HG03103 (cell line): ENCODE data around the gene SYT1.

Experiments
- ATAC-seq: cut with Tn5 transposase; IDR thresholded peaks from one replicate; pipeline ENCODE4 v1.9.1; 2021; ENCODE audit warnings: low read depth; ENCODE audit not compliant: unreplicated experiment

SYT1 gene

DNA sequence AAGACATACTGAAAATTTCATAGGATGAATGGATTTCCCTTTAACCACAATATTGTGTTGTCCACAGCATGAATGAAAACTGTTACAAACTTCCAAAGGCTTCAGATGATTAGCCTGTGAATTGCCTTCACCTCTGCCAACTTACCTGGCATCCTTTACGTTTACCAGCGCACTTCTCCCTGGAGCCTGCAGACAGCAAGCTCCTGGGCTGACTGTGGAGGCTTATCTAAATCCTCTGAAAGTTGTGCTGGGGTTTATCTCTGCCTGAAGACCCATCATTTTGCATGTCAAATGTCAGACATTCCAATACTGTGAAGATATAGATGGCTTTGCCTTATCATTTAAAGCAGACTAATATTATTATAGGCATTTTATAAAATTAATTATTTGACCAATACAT is 403.0 kb downstream of the SYT1 start:
- no peak for ATAC-seq

DNA sequence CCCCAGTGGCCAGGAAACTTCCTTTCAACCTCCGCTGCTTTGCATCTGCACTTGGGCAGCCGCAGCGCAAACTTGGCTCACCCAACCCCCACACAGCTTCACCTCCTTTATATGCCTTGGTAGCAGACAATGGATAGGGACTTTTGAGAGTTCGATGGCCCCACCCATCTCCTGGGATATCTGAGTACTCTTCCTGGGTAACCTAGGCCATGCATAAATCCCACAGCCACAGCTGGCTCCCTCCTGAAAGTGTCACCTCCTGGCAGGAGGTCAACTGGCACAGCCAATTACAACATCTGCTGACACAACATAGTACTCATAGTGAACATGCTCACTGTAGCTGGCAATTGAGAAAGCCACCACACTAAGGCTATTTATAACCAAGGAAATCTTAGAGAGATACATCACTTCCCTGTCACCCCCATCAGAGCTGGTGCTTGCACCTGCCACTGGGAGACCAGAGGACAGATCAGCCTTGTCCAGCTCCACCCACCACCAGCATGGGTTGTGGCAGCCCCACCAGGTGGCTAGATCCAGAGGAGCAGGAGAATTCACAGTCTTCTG is 410.0 kb downstream of the SYT1 start:
- no peak for ATAC-seq

DNA sequence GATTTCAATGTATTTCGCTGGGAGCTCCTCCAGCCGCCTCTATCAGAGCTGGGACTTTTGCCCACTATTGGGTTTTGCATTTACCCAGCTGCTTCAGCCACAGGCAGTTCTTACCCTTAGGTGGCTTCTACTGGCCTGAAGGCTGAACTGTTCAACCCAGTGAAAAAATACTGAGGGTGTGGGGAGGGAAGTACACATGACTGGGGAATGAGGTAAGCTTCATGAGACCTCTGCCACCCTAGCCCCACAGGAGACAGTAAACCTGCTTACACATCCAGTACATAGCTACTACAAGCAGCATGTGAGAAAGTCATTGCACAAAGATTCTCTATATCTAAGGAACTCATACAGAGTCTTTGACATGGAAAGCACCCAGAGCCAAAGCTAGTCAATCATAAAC is 411.1 kb downstream of the SYT1 start:
- ATAC-seq, result no peak

DNA sequence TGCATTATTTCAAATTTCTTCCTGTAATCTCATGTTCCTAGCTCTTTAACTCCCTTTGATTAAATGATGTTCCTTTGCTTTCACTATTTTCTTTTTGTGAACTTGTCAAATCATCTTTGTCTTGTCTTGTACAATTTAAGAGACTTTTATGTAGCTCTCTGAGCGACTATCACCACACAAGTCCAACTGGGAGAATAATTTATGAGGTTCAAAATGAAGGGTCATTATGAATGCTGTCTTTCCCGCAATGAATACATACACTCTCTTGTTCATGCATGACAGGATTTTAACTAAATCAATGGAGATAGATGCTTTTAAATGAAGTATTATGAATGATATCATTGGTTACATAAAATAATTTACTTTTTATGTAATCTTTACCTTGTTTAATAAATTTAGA is 418.8 kb downstream of the SYT1 start:
- ATAC-seq, result no peak

DNA sequence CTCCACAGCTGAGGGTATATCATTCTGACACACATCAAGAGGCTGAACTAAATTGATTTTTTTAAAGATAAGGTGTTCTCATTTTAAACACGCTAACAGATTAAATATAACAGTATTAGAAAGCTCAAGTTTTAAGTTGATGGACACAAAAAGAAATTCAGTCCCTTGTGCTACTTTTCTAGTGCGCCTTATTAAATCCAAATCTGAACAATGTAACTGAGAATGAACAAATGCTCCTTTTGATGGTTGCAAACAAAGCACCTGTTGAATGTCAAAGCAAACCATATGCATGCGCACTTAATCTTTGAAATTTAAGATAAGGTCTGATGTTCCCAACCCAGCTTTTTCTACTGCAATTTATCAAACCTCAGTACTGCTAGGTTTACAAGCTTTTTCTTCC is 424.3 kb downstream of the SYT1 start:
- ATAC-seq, result no peak

DNA sequence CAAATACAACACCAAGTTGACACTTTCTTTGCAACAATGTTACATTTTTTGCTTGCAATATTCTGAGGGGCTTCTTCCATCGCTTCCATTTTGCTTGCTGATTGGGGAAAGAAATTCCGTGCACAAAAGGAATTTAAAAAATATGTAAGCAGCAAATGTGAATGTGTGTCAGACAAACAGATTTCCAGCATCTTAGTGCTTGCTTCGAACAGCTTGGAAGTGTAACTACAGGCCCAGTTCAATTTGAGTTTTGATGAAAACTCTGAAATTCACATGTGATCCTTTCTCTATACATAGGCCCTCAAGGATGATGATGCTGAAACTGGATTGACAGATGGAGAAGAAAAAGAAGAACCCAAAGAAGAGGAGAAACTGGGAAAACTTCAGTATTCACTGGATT is 427.1 kb downstream of the SYT1 start:
- ATAC-seq, result no peak

DNA sequence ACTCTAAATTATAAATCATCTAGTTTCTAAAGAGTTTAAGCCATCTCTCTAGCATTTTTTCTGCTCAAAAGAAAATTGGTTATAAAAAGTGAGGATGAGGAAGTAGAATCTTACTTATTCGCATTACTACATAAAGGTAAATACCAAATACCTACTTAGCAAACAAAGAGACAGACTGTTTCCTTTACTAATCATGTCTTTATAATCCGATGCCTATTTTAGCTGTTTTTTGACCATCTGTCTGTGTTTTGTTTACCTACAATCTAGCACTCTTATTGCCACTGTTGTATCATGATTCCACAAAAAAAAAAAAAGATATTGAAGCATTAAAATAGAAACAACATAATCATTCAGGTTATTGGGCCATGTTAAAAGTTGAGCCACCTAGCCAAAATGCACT is 430.0 kb downstream of the SYT1 start:
- ATAC-seq, result no peak

DNA sequence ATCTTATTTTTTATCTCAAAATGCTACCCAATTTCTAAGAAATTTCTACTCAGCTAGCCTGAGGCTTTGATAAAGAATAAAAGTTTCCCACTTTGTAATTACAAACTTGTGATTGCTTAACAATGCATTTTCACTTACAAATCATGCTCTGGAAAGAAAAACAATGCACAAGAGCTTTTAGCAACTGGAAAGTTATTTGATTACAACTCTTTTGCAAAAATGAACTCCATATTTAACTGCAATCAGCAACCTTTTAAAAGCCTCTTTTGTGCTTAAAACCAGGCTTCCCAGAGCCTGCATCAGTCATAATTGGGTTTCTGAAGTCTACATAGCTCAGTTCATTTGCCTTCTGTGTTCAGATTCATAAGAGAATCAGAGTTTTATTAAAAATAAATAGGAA is 431.0 kb downstream of the SYT1 start:
- ATAC-seq, result no peak

DNA sequence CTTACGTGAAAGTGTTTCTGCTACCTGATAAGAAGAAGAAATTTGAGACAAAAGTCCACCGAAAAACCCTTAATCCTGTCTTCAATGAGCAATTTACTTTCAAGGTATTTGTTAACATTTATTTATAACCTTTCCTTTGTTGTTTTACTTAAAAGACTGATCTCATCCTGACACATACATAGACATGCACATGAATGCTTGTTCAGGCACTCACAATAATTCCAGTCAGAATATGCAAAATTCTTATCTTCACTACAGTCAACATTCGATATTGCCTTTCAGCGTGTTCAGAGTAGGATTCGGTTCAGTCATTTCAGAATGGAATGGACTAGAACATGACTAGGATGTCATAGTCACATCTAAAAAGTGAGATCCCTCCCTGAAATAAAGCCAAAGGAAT is 431.6 kb downstream of the SYT1 start:
- ATAC-seq, result no peak

DNA sequence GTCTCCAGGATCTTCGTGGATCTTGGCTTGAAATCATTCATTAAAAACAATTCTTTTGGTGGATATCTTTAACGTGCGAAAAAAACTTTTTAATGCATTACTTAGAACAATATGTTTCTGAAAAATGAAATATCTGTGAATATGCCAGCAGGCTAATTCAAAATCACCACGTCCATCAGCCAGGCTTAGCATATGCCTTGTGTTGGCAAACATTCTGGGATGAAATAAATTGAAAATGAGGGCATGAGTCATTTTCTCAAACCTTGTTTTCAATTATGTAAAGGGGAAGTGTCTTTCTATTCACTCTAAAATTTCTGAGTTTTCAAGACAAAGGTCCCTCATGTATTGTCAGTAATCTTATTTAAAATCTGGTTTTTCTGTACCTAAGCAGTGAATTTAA is 432.3 kb downstream of the SYT1 start:
- ATAC-seq, result no peak

DNA sequence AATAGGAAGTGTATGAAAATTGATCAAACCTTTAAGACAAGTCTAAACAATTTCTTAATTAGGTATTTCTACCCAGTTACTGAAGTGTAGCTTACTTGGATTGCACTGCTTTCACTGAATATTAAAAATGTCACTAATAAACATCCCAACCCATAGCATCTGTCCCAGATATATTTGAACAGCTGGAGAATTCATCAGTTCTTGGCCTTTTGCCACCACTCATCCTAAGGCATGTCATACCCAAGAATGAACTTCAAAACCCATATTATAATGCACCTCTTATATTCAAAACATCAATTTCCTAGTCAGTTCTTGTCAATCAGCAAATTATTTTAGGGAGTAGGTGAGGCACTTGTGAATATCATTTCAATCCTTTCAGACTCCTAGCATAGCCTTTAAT is 433.9 kb downstream of the SYT1 start:
- no peak for ATAC-seq

DNA sequence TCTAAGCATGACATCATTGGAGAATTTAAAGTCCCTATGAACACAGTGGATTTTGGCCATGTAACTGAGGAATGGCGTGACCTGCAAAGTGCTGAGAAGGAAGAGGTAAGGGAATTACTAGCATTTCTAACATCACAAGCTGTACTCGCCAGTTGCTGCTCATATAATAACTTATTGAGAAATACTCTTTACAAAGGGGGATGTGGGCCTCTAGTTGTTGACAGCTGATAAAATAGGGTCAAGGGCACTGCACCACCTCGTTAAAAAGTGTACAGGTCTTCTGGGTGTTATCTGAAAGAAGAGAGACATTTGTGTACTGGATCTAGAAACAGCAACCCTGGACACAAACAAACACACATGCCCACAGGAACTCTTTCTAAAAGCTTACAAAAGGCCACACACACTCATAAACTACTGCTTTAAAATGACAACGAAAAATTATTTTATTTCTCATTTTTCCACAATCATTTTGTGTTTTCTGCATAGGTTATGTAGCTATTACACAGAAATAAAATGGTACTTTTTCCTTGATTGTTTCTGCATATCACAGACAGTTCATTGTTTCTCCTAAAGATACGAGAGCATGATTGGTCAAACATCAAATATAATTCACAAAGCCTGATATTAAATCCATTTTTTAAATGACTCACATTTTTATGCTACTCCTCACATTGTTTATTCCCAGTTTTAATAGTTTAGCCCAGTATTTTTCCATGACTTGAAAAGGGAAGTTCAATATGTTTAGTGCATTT is 435.0 kb downstream of the SYT1 start:
- ATAC-seq, result no peak

DNA sequence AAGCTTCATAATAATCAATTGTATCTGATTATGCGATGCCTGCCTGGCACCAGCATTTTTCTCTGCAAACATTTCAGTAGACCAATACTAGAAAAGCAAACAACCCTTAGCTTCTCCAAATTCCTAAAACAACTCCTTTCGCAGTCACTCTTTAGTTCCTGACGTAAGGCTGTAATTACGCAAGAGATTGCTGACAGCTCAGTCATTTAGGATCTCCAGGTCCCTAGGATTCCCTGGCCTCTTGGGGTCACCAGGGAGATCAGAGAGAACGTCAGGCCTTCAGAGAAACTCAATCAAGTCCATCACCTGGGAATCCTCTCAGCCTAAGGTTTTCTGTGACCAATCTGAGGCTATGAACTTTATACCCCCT is 435.6 kb downstream of the SYT1 start:
- ATAC-seq, result no peak

DNA sequence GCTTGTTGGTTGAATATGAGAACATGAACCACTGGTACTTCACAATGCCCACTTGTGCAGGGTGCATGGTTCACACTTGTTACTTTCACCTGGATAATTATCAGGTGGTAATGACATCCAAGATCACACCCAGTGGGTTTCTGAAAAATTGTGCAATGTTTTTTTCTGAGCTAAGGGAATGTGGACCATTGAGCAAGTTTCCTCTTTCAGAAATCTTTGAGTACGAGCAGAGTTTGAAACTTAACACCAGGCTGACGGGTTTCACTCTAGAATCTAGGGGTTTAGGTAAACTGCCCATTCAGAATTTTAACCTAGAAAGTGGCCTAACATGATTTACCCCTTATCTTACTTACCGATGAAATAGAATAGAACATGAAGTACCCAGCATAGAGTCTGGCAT is 436.6 kb downstream of the SYT1 start:
- ATAC-seq, result no peak

DNA sequence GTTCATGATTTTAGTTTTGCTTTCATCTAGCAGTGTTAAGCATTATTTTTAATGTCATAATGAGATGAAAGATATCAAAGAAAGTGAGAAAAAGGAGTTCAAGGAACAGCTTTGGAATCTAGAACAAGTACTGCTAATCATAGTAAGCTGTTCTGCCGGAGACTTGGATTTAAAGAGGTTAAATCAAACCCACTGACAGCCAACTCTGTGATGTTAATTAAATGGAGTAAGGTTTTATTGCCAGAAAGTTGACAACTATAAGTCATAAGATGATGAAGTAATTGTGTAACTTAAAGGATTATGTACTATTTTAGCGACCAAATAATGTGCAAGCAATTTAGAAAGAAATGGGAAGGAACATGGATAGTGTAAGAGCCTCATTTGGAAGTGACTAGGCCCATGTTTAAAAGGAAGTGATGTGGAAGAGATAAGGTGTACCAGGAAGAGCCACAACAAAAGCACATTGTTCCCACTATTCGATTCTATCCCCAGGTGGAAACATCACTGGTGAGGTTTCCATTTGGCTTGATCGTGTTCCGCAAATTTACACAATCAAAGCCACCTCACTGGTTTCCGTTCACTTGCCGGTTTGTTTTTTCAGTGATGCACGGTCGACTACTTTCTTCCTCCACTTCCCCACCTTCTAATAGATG is 437.7 kb downstream of the SYT1 start:
- ATAC-seq, result no peak

DNA sequence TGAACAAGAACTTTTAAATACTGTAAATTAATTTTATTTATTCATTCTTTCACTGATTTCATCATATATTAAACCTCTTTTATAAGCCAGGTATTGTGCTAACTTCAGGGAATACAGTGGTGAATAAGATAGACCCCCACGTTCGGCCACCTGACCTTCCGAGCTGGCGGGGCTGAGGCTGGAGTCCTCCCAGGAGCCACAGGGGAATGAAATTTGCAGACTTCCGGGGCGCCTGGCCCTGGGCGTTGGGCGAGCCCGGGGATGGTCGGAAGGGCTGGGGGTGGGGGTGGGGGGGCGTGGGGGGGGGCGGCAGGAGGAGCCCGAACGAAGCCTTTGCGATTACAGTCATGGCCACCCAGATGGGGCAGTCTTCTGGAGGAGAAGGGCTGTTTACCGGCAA is 442.8 kb downstream of the SYT1 start:
- no peak for ATAC-seq

DNA sequence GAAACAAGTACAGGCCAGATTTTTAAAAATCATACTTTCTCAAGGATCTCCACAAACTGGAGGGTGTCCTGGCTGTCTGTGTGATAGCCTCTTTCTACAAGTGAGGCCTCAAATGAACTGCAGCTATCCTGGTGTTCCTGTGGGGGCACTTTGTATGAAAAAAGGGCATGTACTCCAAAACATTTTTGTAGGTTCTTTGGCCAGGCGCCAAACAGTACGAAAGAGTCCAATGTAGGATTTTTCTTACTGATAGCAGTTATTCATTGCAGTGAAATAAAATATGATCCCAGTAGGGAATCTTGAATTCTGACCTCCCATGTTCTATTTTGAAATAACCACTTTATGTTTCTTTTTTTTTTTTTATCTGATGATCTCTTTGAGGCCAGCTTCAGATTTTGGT is 444.5 kb downstream of the SYT1 start:
- ATAC-seq, result no peak

DNA sequence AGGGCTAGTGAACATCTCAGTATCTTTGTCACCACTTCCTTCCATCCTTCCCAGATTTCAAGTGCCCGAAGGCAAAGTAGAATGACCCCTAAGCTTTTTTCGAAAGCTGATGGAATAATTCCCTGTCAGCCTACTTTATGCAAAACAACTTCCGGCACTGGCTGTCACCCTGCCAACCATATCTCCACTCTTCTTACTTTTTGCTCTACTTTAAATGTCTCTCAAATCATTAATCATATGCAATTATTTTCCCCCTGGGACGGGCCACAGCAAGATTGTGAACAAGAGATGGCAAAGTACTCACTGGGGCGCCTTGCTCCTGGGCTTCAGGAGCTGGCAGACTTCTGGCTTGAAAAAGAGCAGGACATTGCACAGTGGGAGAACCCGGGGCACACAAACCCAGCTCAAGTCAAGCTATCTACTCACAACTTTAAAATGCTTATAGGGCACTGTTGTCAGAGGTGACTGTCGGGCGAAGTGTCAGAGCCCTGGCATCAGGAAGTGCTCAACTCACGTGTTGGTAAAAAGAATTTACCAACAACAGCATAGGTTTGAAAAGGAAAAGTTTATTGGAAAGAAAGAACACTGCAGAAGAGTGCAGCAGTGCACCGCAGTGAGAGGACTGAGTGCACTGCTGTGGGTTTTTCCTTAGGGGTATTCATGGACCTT is 452.7 kb downstream of the SYT1 start:
- ATAC-seq, result no peak

DNA sequence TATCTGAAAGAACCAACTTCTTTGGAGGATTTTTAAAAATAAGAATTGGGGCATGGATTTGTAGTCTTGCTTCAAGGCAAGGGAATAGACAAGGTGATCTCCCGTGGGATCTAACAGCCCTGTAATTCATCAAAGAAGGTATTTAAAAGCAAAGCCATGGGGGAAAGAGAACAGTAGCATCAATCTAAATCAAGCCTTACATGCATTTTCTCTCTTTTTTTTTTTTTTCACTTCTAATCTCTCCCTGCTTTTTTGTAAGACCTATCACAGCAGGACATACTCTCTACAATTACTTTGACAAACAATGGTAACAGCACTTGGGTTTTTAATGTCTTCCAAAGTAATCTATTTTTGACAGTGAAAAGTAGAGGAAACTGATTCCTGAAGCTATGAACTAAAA is 458.3 kb downstream of the SYT1 start:
- ATAC-seq, result no peak

DNA sequence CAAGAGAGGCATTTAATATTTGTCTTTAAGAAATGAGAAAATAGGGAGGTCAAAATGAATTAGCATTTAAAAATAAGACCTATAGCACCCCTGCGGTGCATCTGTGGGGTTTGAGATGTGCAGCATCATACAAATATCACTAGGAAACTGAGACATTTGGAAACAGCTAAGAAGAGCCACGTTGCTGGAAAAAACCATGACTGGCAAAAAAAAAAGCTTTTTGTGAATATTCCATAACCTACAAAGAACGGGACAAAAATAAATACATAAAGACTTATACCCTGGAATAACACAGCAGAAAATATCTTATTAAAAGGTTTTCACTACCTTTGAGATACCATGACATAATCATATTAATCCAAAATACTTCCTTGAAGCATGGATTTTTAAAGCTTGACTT is 460.0 kb downstream of the SYT1 start:
- ATAC-seq, result no peak

DNA sequence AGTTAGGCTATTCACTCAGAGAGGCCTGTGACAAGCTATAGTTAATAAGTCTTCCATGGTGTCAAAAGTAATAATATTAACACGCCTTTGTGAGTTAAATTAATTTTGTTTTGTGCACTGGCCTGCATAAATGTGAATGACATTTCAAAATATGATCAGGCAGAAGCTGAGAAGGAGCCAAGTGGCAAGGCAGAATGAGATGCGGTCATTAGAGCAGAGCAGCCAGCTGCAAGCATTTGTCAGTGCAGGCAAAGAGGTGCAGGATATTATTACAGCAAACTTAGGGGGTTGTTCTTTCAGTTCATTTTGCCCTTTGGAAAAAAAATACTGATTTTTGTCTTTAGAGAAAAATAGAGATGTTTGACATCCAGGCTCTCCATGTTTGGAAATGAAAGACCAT is 461.6 kb downstream of the SYT1 start:
- no peak for ATAC-seq

DNA sequence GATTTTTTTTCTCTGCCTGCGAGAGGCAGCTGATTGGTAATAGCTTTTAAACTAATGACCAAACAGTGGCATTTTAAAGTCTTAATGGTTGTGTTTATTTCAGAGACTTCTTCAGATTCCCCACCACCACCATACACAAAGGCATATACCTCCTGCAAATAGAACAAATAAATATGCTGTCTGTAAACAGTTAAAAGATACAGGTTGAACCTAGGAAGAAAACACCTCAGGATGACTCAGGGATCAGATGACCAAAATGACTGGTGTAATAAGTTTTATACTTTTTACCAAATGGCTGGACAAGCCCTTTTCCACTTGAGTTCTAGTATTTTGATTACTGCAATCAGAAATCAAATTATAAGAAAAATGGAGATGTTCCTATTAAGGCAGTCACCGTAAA is 462.1 kb downstream of the SYT1 start:
- no peak for ATAC-seq
